HG02840 (cell line): ENCODE data around the gene ADGRB3.

Source experiments
- ATAC-seq: cut with Tn5 transposase; IDR thresholded peaks from one replicate; pipeline ENCODE4 v1.9.1; 2021; ENCODE audit warnings: mild to moderate bottlenecking, moderate library complexity, moderate number of reproducible peaks; ENCODE audit not compliant: unreplicated experiment, low FRiP score

The ADGRB3 gene

GRCh38 chr6:69180361-69181067, 545.4 kb downstream of the ADGRB3 start:
- no peak for ATAC-seq

GRCh38 chr6:69181964-69182363, 546.9 kb downstream of the ADGRB3 start:
- no peak for ATAC-seq

GRCh38 chr6:69185276-69185675, 550.2 kb downstream of the ADGRB3 start:
- no peak for ATAC-seq

- ATAC-seq = no peak
Measured at GRCh38 chr6:69202768-69203167, 567.7 kb downstream of the ADGRB3 start.

- no peak for ATAC-seq
Measured at GRCh38 chr6:69216127-69216526, 581.0 kb downstream of the ADGRB3 start.

- no peak for ATAC-seq
Measured at GRCh38 chr6:69217343-69217742, 582.3 kb downstream of the ADGRB3 start.

GRCh38 chr6:69220375-69220774, 585.3 kb downstream of the ADGRB3 start:
- ATAC-seq = no peak

- ATAC-seq = no peak
Measured at GRCh38 chr6:69232008-69232407, 596.9 kb downstream of the ADGRB3 start.

- no peak for ATAC-seq
Measured at GRCh38 chr6:69232496-69232895, 597.4 kb downstream of the ADGRB3 start.

GRCh38 chr6:69232911-69233448, 597.9 kb downstream of the ADGRB3 start:
- no peak for ATAC-seq

- no peak for ATAC-seq
Measured at GRCh38 chr6:69238067-69238466, 603.0 kb downstream of the ADGRB3 start.

GRCh38 chr6:69246983-69247382, 611.9 kb downstream of the ADGRB3 start:
- no peak for ATAC-seq

- no peak for ATAC-seq
Measured at GRCh38 chr6:69261010-69261409, 625.9 kb downstream of the ADGRB3 start.

- ATAC-seq = no peak
Measured at GRCh38 chr6:69263297-69263696, 628.2 kb downstream of the ADGRB3 start.

- no peak for ATAC-seq
Measured at GRCh38 chr6:69265090-69265489, 630.0 kb downstream of the ADGRB3 start.

GRCh38 chr6:69265706-69266105, 630.6 kb downstream of the ADGRB3 start:
- no peak for ATAC-seq

GRCh38 chr6:69276204-69276603, 641.1 kb downstream of the ADGRB3 start:
- ATAC-seq = no peak

- no peak for ATAC-seq
Measured at GRCh38 chr6:69279805-69280204, 644.7 kb downstream of the ADGRB3 start.

- ATAC-seq = no peak
Measured at GRCh38 chr6:69280858-69281257, 645.8 kb downstream of the ADGRB3 start.

- ATAC-seq = no peak
Measured at GRCh38 chr6:69284176-69284730, 649.2 kb downstream of the ADGRB3 start.

- no peak for ATAC-seq
Measured at GRCh38 chr6:69285054-69285453, 650.0 kb downstream of the ADGRB3 start.

- ATAC-seq = no peak
Measured at GRCh38 chr6:69286331-69286730, 651.2 kb downstream of the ADGRB3 start.
